HepG2 (cell line): ENCODE measurements around the gene KRTAP5-11. TPM values are rescaled to one million over a fixed set of nuclear protein-coding genes. Genes with fewer than 3 reads are reported as not detected.
A peak's percentile ranks its signal among the peaks of the same experiment; 100 is the strongest.

Experiments used
- AGO2 ChIP-seq: fragments of 200-400 bp; formaldehyde crosslinking; optimal IDR thresholded peaks from 2 replicates; pipeline ENCODE3; 2017; ENCODE audit warnings: mild to moderate bottlenecking, low read depth, low read length, moderate library complexity
- GATAD2A ChIP-seq: IDR thresholded peaks from 2 replicates; pipeline ENCODE4 v1.6.1; 2016
- MATR3 ChIP-seq: sonication (generic); formaldehyde crosslinking; IDR thresholded peaks from 2 replicates; pipeline ENCODE4 v1.4.0; 2020; ENCODE audit warnings: missing genetic modification reagents
- MEIS2 ChIP-seq: sonication (generic); formaldehyde crosslinking; IDR thresholded peaks from 2 replicates; pipeline ENCODE4 v1.9.0; 2021; ENCODE audit warnings: mild to moderate bottlenecking, missing genetic modification reagents
- NONO ChIP-seq, 2 experiments: fragments of 450-650 bp in 1 of 2; sonication (generic) in 1 of 2; formaldehyde crosslinking in 1 of 2; IDR thresholded peaks in 1 of 2; conservative IDR thresholded peaks in 1 of 2; 2 replicates each; pipeline versions ENCODE4 v1.6.1 to v1.8.0; 2017 to 2022; ENCODE audit warnings: mild to moderate bottlenecking in 1 of 2, missing genetic modification reagents in 1 of 2, moderate library complexity in 1 of 2
- SMC3 ChIP-seq: IDR thresholded peaks from 2 replicates; pipeline ENCODE4 v1.6.1; 2011; ENCODE audit warnings: low read length, improper control_type of control experiment
- STAG1 ChIP-seq: sonication (generic); formaldehyde crosslinking; IDR thresholded peaks from 2 replicates; pipeline ENCODE4 v1.4.0; 2020; ENCODE audit warnings: missing genetic modification reagents
- U2AF1 ChIP-seq: fragments of 200-400 bp; formaldehyde crosslinking; optimal IDR thresholded peaks from 2 replicates; pipeline ENCODE3; 2017; ENCODE audit warnings: mild to moderate bottlenecking, low read depth, low read length
- WIZ ChIP-seq: sonication (generic); formaldehyde crosslinking; IDR thresholded peaks from 2 replicates; pipeline ENCODE4 v1.5.1; 2020; ENCODE audit warnings: mild to moderate bottlenecking, missing genetic modification reagents
- ZFP1 ChIP-seq: IDR thresholded peaks from 2 replicates; pipeline ENCODE4 v1.6.1; 2016
- ZNF20 ChIP-seq: sonication (generic); formaldehyde crosslinking; IDR thresholded peaks from 2 replicates; pipeline ENCODE4 v1.4.0; 2020; ENCODE audit warnings: mild to moderate bottlenecking, moderate library complexity, missing genetic modification reagents
- ZNF329 ChIP-seq: sonication (generic); formaldehyde crosslinking; IDR thresholded peaks from 2 replicates; pipeline ENCODE4 v1.9.0; 2021; ENCODE audit warnings: low read depth, mild to moderate bottlenecking, missing genetic modification reagents
- ZNF501 ChIP-seq: sonication (generic); formaldehyde crosslinking; IDR thresholded peaks from 2 replicates; pipeline ENCODE4 v1.5.1; 2020; ENCODE audit warnings: mild to moderate bottlenecking, moderate library complexity, missing genetic modification reagents
- ZNF672 ChIP-seq: sonication (generic); formaldehyde crosslinking; IDR thresholded peaks from 2 replicates; pipeline ENCODE4 v1.8.1; 2022; ENCODE audit warnings: missing genetic modification reagents
- polyA plus RNA-seq, 8 experiments: library from polyadenylated mRNA; depleted of rRNA in 3 of 8; stranded (reverse) in 7 of 8; unstranded in 1 of 8; fragments of >200 nt; fragmentation: Illumina TruSeq in 4 of 8; extraction: Trizol in 4 of 8; gene quantifications; 2 replicates each; pipeline versions ENCODE4 v1.2.1 to v1.2.3, GENCODE V29; 2011 to 2016; ENCODE audit warnings: low read depth in 4 of 8, missing spikeins in 1 of 8, mixed read lengths in 1 of 8; ENCODE audit not compliant: insufficient read depth in 1 of 8
- total RNA-seq, 5 experiments: library from RNA; depleted of rRNA; stranded (reverse); fragments of >200 nt; fragmentation: Illumina TruSeq; extraction: Trizol; gene quantifications; 2 replicates each; pipeline ENCODE4 v1.2.3, GENCODE V29; 2016; ENCODE audit warnings: low read depth in 1 of 5
- TF ChIP-seq, protein P1 (sequence below): sonication (generic); formaldehyde crosslinking; IDR thresholded peaks from 2 replicates; pipeline ENCODE4 v1.4.0; 2020; ENCODE audit warnings: low read depth, mild to moderate bottlenecking, missing genetic modification reagents
- TF ChIP-seq, protein P2 (sequence below), 2 experiments: sonication (generic) in 1 of 2; formaldehyde crosslinking in 1 of 2; IDR thresholded peaks; 2 replicates each; pipeline versions ENCODE4 v1.4.0 to v1.6.1; 2018 to 2020; ENCODE audit warnings: missing genetic modification reagents in 2 of 2, borderline replicate concordance in 1 of 2, low read depth in 1 of 2, mild to moderate bottlenecking in 1 of 2, missing biosample characterization in 1 of 2
- TF ChIP-seq, protein P3 (sequence below): sonication (generic); formaldehyde crosslinking; IDR thresholded peaks from 2 replicates; pipeline ENCODE4 v1.4.0; 2020; ENCODE audit warnings: missing genetic modification reagents, borderline replicate concordance
- TF ChIP-seq, protein P4 (sequence below): sonication (generic); formaldehyde crosslinking; IDR thresholded peaks from 2 replicates; pipeline ENCODE4 v1.4.0; 2020; ENCODE audit warnings: missing genetic modification reagents, low read depth, mild to moderate bottlenecking, borderline replicate concordance
- TF ChIP-seq, protein P5 (sequence below): sonication (generic); formaldehyde crosslinking; IDR thresholded peaks from 2 replicates; pipeline ENCODE4 v1.8.0; 2022; ENCODE audit warnings: missing genetic modification reagents, mild to moderate bottlenecking, inconsistent platforms, borderline replicate concordance

KRTAP5-11 gene
- total and polyA plus RNA-seq, 2 of the 13 experiments (the other 11 are each of a cell fraction or from before 2014, with no cell fraction given) = not detected

DNA sequence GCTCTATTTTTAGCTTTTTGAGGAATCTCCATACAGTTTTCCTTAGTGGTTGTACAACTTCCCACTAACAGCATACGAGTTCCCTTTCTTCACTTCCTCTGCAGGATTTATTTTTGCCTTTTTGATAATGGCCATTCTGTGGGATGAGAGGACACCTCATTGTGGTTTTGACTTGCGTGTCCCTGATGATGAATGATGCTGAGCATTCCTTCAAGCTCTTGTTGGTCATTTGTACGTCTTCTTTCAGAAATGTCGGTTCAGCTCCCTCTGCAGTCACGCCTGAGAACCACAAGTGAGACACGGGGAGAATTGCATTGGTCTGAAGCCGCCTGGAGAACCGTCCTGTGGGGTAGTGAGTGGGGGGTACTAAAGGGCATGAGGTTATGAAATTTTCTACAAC lies 19.3 kb downstream of the KRTAP5-11 start (continued):
- TF ChIP-seq, protein P1, sequence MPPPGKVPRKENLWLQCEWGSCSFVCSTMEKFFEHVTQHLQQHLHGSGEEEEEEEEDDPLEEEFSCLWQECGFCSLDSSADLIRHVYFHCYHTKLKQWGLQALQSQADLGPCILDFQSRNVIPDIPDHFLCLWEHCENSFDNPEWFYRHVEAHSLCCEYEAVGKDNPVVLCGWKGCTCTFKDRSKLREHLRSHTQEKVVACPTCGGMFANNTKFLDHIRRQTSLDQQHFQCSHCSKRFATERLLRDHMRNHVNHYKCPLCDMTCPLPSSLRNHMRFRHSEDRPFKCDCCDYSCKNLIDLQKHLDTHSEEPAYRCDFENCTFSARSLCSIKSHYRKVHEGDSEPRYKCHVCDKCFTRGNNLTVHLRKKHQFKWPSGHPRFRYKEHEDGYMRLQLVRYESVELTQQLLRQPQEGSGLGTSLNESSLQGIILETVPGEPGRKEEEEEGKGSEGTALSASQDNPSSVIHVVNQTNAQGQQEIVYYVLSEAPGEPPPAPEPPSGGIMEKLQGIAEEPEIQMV (CRISPR knock-in tag) = no peak
- TF ChIP-seq NONO (IDR thresholded peaks at IDR 0.05) = no peak
- TF ChIP-seq NONO (CRISPR knock-in tag; conservative IDR thresholded peaks at IDR 0.05) = 0 out of 2 replicates have a peak, but pooled peaks have one; percentile 42
- peak; percentile 55; the same call in 1 of the 2 replicates for TF ChIP-seq ZNF501 (CRISPR knock-in tag)
- TF ChIP-seq, protein P2, sequence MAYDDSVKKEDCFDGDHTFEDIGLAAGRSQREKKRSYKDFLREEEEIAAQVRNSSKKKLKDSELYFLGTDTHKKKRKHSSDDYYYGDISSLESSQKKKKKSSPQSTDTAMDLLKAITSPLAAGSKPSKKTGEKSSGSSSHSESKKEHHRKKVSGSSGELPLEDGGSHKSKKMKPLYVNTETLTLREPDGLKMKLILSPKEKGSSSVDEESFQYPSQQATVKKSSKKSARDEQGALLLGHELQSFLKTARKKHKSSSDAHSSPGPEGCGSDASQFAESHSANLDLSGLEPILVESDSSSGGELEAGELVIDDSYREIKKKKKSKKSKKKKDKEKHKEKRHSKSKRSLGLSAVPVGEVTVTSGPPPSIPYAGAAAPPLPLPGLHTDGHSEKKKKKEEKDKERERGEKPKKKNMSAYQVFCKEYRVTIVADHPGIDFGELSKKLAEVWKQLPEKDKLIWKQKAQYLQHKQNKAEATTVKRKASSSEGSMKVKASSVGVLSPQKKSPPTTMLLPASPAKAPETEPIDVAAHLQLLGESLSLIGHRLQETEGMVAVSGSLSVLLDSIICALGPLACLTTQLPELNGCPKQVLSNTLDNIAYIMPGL (CRISPR knock-in tag; IDR thresholded peaks at IDR 0.05; ENCODE audit: borderline replicate concordance in 1 of 2, low read depth in 1 of 2) = 0 out of 4 replicates have a peak, but pooled peaks of 1 of the 2 experiments have one; percentile 23
- TF ChIP-seq, protein P3, sequence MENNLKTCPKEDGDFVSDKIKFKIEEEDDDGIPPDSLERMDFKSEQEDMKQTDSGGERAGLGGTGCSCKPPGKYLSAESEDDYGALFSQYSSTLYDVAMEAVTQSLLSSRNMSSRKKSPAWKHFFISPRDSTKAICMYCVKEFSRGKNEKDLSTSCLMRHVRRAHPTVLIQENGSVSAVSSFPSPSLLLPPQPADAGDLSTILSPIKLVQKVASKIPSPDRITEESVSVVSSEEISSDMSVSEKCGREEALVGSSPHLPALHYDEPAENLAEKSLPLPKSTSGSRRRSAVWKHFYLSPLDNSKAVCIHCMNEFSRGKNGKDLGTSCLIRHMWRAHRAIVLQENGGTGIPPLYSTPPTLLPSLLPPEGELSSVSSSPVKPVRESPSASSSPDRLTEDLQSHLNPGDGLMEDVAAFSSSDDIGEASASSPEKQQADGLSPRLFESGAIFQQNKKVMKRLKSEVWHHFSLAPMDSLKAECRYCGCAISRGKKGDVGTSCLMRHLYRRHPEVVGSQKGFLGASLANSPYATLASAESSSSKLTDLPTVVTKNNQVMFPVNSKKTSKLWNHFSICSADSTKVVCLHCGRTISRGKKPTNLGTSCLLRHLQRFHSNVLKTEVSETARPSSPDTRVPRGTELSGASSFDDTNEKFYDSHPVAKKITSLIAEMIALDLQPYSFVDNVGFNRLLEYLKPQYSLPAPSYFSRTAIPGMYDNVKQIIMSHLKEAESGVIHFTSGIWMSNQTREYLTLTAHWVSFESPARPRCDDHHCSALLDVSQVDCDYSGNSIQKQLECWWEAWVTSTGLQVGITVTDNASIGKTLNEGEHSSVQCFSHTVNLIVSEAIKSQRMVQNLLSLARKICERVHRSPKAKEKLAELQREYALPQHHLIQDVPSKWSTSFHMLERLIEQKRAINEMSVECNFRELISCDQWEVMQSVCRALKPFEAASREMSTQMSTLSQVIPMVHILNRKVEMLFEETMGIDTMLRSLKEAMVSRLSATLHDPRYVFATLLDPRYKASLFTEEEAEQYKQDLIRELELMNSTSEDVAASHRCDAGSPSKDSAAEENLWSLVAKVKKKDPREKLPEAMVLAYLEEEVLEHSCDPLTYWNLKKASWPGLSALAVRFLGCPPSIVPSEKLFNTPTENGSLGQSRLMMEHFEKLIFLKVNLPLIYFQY (CRISPR knock-in tag) = no peak
- TF ChIP-seq AGO2 = no peak
- no peak for TF ChIP-seq WIZ (CRISPR knock-in tag)
- TF ChIP-seq STAG1 = peak; percentile 87
- no peak for TF ChIP-seq MEIS2 (CRISPR knock-in tag)
- no peak for TF ChIP-seq ZNF329
- TF ChIP-seq ZFP1 (CRISPR knock-in tag) = no peak
- no peak for TF ChIP-seq ZNF20 (CRISPR knock-in tag)
- TF ChIP-seq U2AF1 = no peak
- no peak for TF ChIP-seq ZNF672 (CRISPR knock-in tag)
- TF ChIP-seq, protein P4, sequence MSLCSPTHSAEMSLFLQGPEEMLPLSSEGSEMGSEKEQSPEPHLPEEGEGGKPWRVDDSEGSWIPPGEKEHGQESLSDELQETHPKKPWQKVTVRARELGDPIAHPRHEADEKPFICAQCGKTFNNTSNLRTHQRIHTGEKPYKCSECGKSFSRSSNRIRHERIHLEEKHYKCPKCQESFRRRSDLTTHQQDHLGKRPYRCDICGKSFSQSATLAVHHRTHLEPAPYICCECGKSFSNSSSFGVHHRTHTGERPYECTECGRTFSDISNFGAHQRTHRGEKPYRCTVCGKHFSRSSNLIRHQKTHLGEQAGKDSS = no peak
- TF ChIP-seq, protein P5, sequence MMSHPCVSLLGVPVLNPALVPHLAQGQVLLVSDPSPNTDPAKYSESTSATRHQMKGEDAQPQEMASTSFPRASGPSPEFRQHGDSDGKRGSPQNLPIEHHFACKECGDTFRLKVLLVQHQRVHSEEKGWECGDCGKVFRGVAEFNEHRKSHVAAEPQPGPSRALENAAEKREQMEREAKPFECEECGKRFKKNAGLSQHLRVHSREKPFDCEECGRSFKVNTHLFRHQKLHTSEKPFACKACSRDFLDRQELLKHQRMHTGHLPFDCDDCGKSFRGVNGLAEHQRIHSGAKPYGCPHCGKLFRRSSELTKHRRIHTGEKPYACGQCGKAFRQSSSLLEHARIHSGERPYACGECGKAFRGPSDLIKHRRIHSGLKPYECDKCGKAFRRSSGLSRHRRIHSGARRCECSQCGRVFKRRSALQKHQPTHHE (CRISPR knock-in tag) = no peak
- TF ChIP-seq GATAD2A (CRISPR knock-in tag) = 0 out of 2 replicates have a peak, but pooled peaks have one; percentile 19
- peak; percentile 77 for TF ChIP-seq SMC3
- TF ChIP-seq MATR3 (CRISPR knock-in tag) = no peak
